H1 (cell line): ENCODE measurements around the gene PDE4D. TPM values are rescaled to one million over a fixed set of nuclear protein-coding genes. Genes with fewer than 3 reads are reported as not detected.

Experiments
- CTCF ChIA-PET: fragments of 300-600 bp; sonication (Branson Sonifier 250); formaldehyde crosslinking; loops from one replicate; lab custom pipeline; 2021; ENCODE audit not compliant: partially characterized antibody; lab: Charles Lee
- POLR2A ChIA-PET: fragments of 300-600 bp; sonication (Branson Sonifier 250); formaldehyde crosslinking; loops from one replicate; lab custom pipeline; 2021; ENCODE audit warnings: inconsistent platforms; ENCODE audit not compliant: partially characterized antibody; lab: Charles Lee
- DNase-seq, 2 experiments: peaks; one replicate each; pipeline versions ENCODE4 v3.0.0 to v3.0.0-alpha.2; 2010 to 2022; ENCODE audit warnings: low spot score in 2 of 2, low read depth in 1 of 2, mixed read lengths in 1 of 2
- FAIRE-seq: peaks from 2 replicates; lab custom pipeline; 2011; peaks lifted over from hg19 to GRCh38; lab: Jason Lieb, UNC
- H2AFZ ChIP-seq: 2 replicates; pipeline ENCODE4 v1.8.1; 2012; ENCODE audit warnings: low read length, inconsistent platforms
- H2AK5ac ChIP-seq: 2 replicates; pipeline ENCODE4 v1.6.1; 2013; ENCODE audit warnings: low read depth, low read length
- H2BK120ac ChIP-seq: replicated peaks from 2 replicates; pipeline ENCODE3; 2013; ENCODE audit warnings: low read depth, low read length, inconsistent platforms
- H2BK12ac ChIP-seq: 2 replicates; pipeline ENCODE4 v1.6.1; 2013; ENCODE audit warnings: low read depth, low read length
- H2BK15ac ChIP-seq: 2 replicates; pipeline ENCODE4 v1.6.1; 2013; ENCODE audit warnings: low read length
- H2BK20ac ChIP-seq: 2 replicates; pipeline ENCODE4 v1.6.1; 2013; ENCODE audit warnings: low read length
- H2BK5ac ChIP-seq: 2 replicates; pipeline ENCODE4 v1.6.1; 2013; ENCODE audit warnings: low read depth, low read length
- H3K14ac ChIP-seq: 2 replicates; pipeline ENCODE4 v1.6.1; 2013; ENCODE audit warnings: inconsistent platforms; ENCODE audit not compliant: insufficient read length
- H3K18ac ChIP-seq: 2 replicates; pipeline ENCODE4 v1.6.1; 2013; ENCODE audit warnings: low read length; ENCODE audit errors: extremely low read depth
- H3K23ac ChIP-seq: 2 replicates; pipeline ENCODE4 v1.6.1; 2013; ENCODE audit warnings: inconsistent platforms; ENCODE audit not compliant: insufficient read length
- H3K23me2 ChIP-seq: 2 replicates; pipeline ENCODE4 v1.6.1; 2013; ENCODE audit warnings: low read depth, low read length
- H3K27ac ChIP-seq: 2 replicates; pipeline ENCODE4 v1.6.1; 2011; ENCODE audit warnings: low read depth, low read length, inconsistent platforms
- H3K27me3 ChIP-seq, 4 experiments: replicated peaks in 1 of 4; 1 replicate in 1 of 4; 2 replicates in 3 of 4; pipeline versions ENCODE4 v1.6.1 to v1.8.1; 2011 to 2013; ENCODE audit warnings: low read length in 3 of 4, mild to moderate bottlenecking in 3 of 4, inconsistent platforms in 2 of 4, mixed read lengths in 2 of 4, moderate library complexity in 1 of 4; ENCODE audit not compliant: control insufficient read depth in 3 of 4, insufficient read depth in 3 of 4; ENCODE audit errors: extremely low read depth in 1 of 4
- H3K36me3 ChIP-seq, 4 experiments: 2 replicates each; pipeline versions ENCODE4 v1.6.1 to v1.8.1; 2011 to 2013; ENCODE audit warnings: mild to moderate bottlenecking in 4 of 4, low read length in 3 of 4, moderate library complexity in 2 of 4, control low read depth in 1 of 4, inconsistent platforms in 1 of 4; ENCODE audit not compliant: insufficient read depth in 4 of 4, control insufficient read depth in 2 of 4
- H3K4ac ChIP-seq: replicated peaks from 2 replicates; pipeline ENCODE3; 2013; ENCODE audit warnings: low read length, low read depth, mixed read lengths, inconsistent platforms; ENCODE audit not compliant: insufficient read length
- H3K4me1 ChIP-seq, 4 experiments: replicated peaks in 1 of 4; 1 replicate in 1 of 4; 2 replicates in 3 of 4; pipeline versions ENCODE4 v1.6.1 to v1.8.1; 2011 to 2013; ENCODE audit warnings: low read length in 3 of 4, inconsistent platforms in 2 of 4, mixed read lengths in 1 of 4; ENCODE audit not compliant: insufficient read depth in 4 of 4, control insufficient read depth in 3 of 4
- H3K4me2 ChIP-seq, 2 experiments: 2 replicates each; pipeline versions ENCODE4 v1.6.1 to v1.8.1; 2011 to 2013; ENCODE audit warnings: low read depth in 2 of 2, low read length in 2 of 2, control low read depth in 1 of 2, inconsistent platforms in 1 of 2, mild to moderate bottlenecking in 1 of 2; ENCODE audit not compliant: insufficient read depth in 1 of 2
- H3K4me3 ChIP-seq, 4 experiments: fragments of 200-600, 300-600 bp in 1 of 4; sonication (generic), shearing (Covaris generic), sonication (Bioruptor Twin) in 1 of 4; 2 replicates each; pipeline versions ENCODE4 v1.5.1 to v1.8.1; 2011 to 2016; ENCODE audit warnings: low read length in 4 of 4, low read depth in 3 of 4, control low read depth in 2 of 4, inconsistent platforms in 2 of 4, mild to moderate bottlenecking in 2 of 4, mixed read lengths in 1 of 4, moderate library complexity in 1 of 4; ENCODE audit not compliant: insufficient read depth in 2 of 4; ENCODE audit errors: extremely low read depth in 1 of 4
- H3K56ac ChIP-seq: replicated peaks from 2 replicates; pipeline ENCODE3; 2013; ENCODE audit warnings: low read depth, mild to moderate bottlenecking, mixed read lengths, low read length, inconsistent platforms; ENCODE audit not compliant: insufficient read length
- H3K79me1 ChIP-seq: 2 replicates; pipeline ENCODE4 v1.6.1; 2013; ENCODE audit warnings: low read depth, low read length, control low read depth
- H3K79me2 ChIP-seq, 2 experiments: 2 replicates each; pipeline versions ENCODE4 v1.6.1 to v1.8.1; 2012 to 2013; ENCODE audit warnings: low read length in 2 of 2, mild to moderate bottlenecking in 2 of 2, inconsistent platforms in 1 of 2; ENCODE audit not compliant: insufficient read depth in 2 of 2, control insufficient read depth in 1 of 2
- H3K9ac ChIP-seq, 4 experiments: replicated peaks in 1 of 4; 1 replicate in 1 of 4; 2 replicates in 3 of 4; pipeline versions ENCODE4 v1.6.1 to v1.8.1; 2011 to 2013; ENCODE audit warnings: low read depth in 3 of 4, low read length in 3 of 4, control low read depth in 2 of 4, mild to moderate bottlenecking in 2 of 4, moderate library complexity in 2 of 4, inconsistent platforms in 1 of 4; ENCODE audit errors: extremely low read depth in 1 of 4
- H3K9me3 ChIP-seq, 2 experiments: 2 replicates each; pipeline versions ENCODE4 v1.6.1 to v1.8.1; 2012 to 2013; ENCODE audit warnings: mild to moderate bottlenecking in 2 of 2, moderate library complexity in 2 of 2, control low read depth in 1 of 2, inconsistent platforms in 1 of 2, low read depth in 1 of 2, low read length in 1 of 2, mixed read lengths in 1 of 2; ENCODE audit not compliant: insufficient read depth in 2 of 2
- H4K20me1 ChIP-seq, 2 experiments: replicated peaks in 1 of 2; 2 replicates each; pipeline versions ENCODE3 to v1.8.1; 2011 to 2013; ENCODE audit warnings: inconsistent platforms in 2 of 2, low read length in 2 of 2, mild to moderate bottlenecking in 1 of 2; ENCODE audit not compliant: insufficient read depth in 2 of 2, control insufficient read depth in 1 of 2
- H4K5ac ChIP-seq: 2 replicates; pipeline ENCODE4 v1.6.1; 2013; ENCODE audit warnings: low read length, low read depth, mixed read lengths, inconsistent platforms; ENCODE audit not compliant: insufficient read length
- H4K8ac ChIP-seq: 2 replicates; pipeline ENCODE4 v1.8.0; 2013; ENCODE audit warnings: mild to moderate bottlenecking, moderate library complexity, low read length, inconsistent platforms; ENCODE audit not compliant: insufficient read depth; ENCODE audit errors: extremely low read depth
- H4K91ac ChIP-seq: replicated peaks from 2 replicates; pipeline ENCODE3; 2013; ENCODE audit warnings: low read length, mixed read lengths, inconsistent platforms; ENCODE audit not compliant: insufficient read length
- GABPA ChIP-seq: IDR thresholded peaks from 2 replicates; pipeline ENCODE4 v1.6.1; 2011; ENCODE audit warnings: mild to moderate bottlenecking, low read length, moderate library complexity, borderline replicate concordance; ENCODE audit not compliant: insufficient read depth
- SP4 ChIP-seq: IDR thresholded peaks from 2 replicates; pipeline ENCODE4 v1.6.1; 2012; ENCODE audit warnings: low read length, inconsistent platforms
- WGBS, 2 experiments: shearing (Covaris generic) in 1 of 2; methylation state at CpG; one replicate each; pipeline versions ENCODE4 v1.1.6 to v1.1.7; 2013 to 2015; ENCODE audit warnings: low lambda C conversion rate in 2 of 2, mixed read lengths in 2 of 2, inconsistent platforms in 1 of 2, low coverage in 1 of 2, missing lambda C conversion rate in 1 of 2; ENCODE audit not compliant: insufficient replicate concordance in 2 of 2, insufficient coverage in 1 of 2, insufficient read length in 1 of 2; ENCODE audit errors: extremely low coverage in 1 of 2, missing lambda C conversion rate in 1 of 2; 5-methylcytosine and 5-hydroxymethylcytosine counted together
- polyA plus RNA-seq, 7 experiments: library from polyadenylated mRNA; depleted of rRNA in 3 of 7; stranded (reverse) in 5 of 7; unstranded in 2 of 7; fragments of >200 nt in 5 of 7; fragments of 200-250 nt in 2 of 7; gene quantifications; 1 replicate in 5 of 7; 2 replicates in 1 of 7; 4 replicates in 1 of 7; pipeline versions ENCODE4 v1.2.1 to v1.2.3, GENCODE V29; 2011 to 2013; ENCODE audit warnings: missing spikeins in 2 of 7, mixed read lengths in 2 of 7
- total RNA-seq: library from RNA; stranded (reverse); fragmentation: NEBNext Ultra II Directional; extraction: Animal tissue kit (Norgen Biotek cat#: 25700); gene quantifications from 2 replicates; pipeline ENCODE4 v1.2.1, GENCODE V29; 2021

PDE4D gene
- total and polyA plus RNA-seq, 2 of the 8 experiments (the other 6 are each of a cell fraction or from before 2014, with no cell fraction given) = 2.3 to 3.7 TPM

DNA sequence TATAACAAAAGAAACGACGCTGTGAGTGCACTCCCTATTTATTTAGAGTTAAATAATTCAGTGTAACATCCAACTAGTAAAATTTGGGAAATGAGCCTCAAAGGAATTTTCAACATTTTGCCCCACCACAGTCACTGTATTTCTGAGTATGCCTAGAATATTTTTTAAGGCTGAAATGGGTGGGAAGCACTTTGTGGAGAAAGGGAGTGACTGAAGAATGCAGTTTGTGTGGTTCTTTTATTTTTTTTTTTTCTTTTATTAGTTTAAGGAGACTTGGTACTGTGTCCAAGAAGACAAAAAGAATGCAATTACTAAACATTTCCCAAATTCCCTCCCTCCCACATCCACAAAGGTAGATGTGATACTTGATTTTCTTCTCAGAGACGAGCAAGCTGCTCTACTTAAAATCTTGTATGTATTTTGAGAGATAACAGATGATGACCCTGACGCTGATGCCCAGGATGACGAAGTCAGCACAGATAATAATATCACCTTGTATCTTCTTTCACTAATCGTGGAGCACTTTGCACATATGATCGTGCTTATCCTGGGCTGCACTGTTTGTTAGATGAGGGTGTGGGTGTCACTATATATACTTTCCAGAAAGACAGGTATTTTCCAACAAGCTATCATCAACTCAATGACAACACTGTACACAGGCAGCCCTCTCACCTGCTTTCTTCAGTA is 724.3 kb downstream of the PDE4D start:
- FAIRE-seq (no peak), DNase-seq (no peak)
- 91% methylated on average over 7 of the region's 7 CpGs; no CpG with 5 or more reads in 1 of the 2 experiments for WGBS, 2 experiments
- H3K36me3 ChIP-seq = no peaks in the 10 kb centered on the region
- H2BK12ac ChIP-seq = no peak overlapping the region
- H2BK120ac ChIP-seq = no peak overlapping the region
- H3K79me1 ChIP-seq = no peaks in the 10 kb centered on the region
- H3K23ac ChIP-seq = no peak overlapping the region
- no peak overlapping the region for H2BK5ac ChIP-seq
- no peak overlapping the region for H3K4me2 ChIP-seq
- no peak overlapping the region for H2AK5ac ChIP-seq
- ChIA-PET POLR2A (no interaction called here), CTCF (interaction anchor here (0.8 to 1.4 kb wide), 3 partner anchors 44 to 134 kb away, joined by 3 to 5 read pairs (median 4); no protein-coding TSS in a partner anchor)
- H4K8ac ChIP-seq = no peak overlapping the region
- no peak overlapping the region for H4K91ac ChIP-seq
- no peak overlapping the region for H3K18ac ChIP-seq
- H2BK15ac ChIP-seq = no peak overlapping the region
- H3K79me2 ChIP-seq = no peaks in the 10 kb centered on the region
- no peak overlapping the region for H3K14ac ChIP-seq
- H3K9me3 ChIP-seq = no peaks in the 10 kb centered on the region
- no peak overlapping the region for H2BK20ac ChIP-seq
- H3K23me2 ChIP-seq = no peaks in the 10 kb centered on the region
- H3K9ac ChIP-seq = no peak overlapping the region
- H2AFZ ChIP-seq = no peak overlapping the region
- no peak overlapping the region for H3K4ac ChIP-seq
- no peaks in the 10 kb centered on the region for H4K20me1 ChIP-seq
- no peak overlapping the region for H3K4me3 ChIP-seq
- H4K5ac ChIP-seq = no peak overlapping the region
- H3K27me3 ChIP-seq = no peaks in the 10 kb centered on the region
- TF ChIP-seq GABPA = no peak
- no peak for TF ChIP-seq SP4
- no peak overlapping the region for H3K27ac ChIP-seq
- no peak overlapping the region for H3K56ac ChIP-seq
- H3K4me1 ChIP-seq = no peaks in the 10 kb centered on the region; a peak in 1 of 7 replicates
